Heart left ventricle (tissue), 16 donors: ENCODE results near the gene UBR7. TPM values are rescaled to one million over a fixed set of nuclear protein-coding genes. Genes with fewer than 3 reads are reported as not detected.
"Not testable (repeated sequence)": the region's sequence is repeated elsewhere in the genome, so short reads cannot be mapped to it uniquely, and the experiment has no call there.

Experiments used
- ATAC-seq, 4 donors: fragments of 200-7000 bp; cut with Tn5 transposase; one replicate each; pipeline ENCODE4 v1.9.1; 2020 to 2022; ENCODE audit warnings: moderate library complexity in 4 of 4, mild to moderate bottlenecking in 3 of 4, moderate number of reproducible peaks in 1 of 4
- DNase-seq, 5 donors: peaks; one replicate each; pipeline ENCODE4 v3.0.0-alpha.2; 2020
- H3K27ac ChIP-seq, 12 donors: fragments of 200-600 bp; sonication (generic) in 4 of 12; one replicate each; pipeline versions ENCODE4 v1.5.0 to v1.8.0; 2016 to 2022; ENCODE audit warnings: mild to moderate bottlenecking in 2 of 12
- H3K27me3 ChIP-seq, 9 donors: fragments of 200-600 bp; sonication (generic) in 2 of 9; one replicate each; pipeline versions ENCODE4 v1.5.1 to v1.8.0; 2016 to 2022; ENCODE audit warnings: mild to moderate bottlenecking in 3 of 9
- H3K36me3 ChIP-seq, 9 donors: fragments of 200-600 bp; sonication (generic) in 2 of 9; one replicate each; pipeline versions ENCODE4 v1.5.0 to v1.8.0; 2018 to 2022; ENCODE audit warnings: mild to moderate bottlenecking in 2 of 9
- H3K4me1 ChIP-seq, 12 donors: fragments of 200-600 bp; sonication (generic) in 4 of 12; one replicate each; pipeline versions ENCODE4 v1.5.0 to v1.8.0; 2016 to 2022; ENCODE audit warnings: mild to moderate bottlenecking in 3 of 12
- H3K4me3 ChIP-seq, 12 donors: fragments of 200-600 bp; sonication (generic) in 4 of 12; one replicate each; pipeline versions ENCODE4 v1.5.0 to v1.8.0; 2017 to 2022; ENCODE audit warnings: mild to moderate bottlenecking in 9 of 12, moderate library complexity in 4 of 12
- H3K9me3 ChIP-seq, 12 donors: fragments of 200-600 bp; sonication (generic) in 4 of 12; one replicate each; pipeline versions ENCODE4 v1.5.0 to v1.8.0; 2016 to 2022; ENCODE audit warnings: mild to moderate bottlenecking in 1 of 12
- POLR2A ChIP-seq, 2 donors: fragments of 450-650 bp; IDR thresholded peaks; one replicate each; pipeline ENCODE4 v1.6.1; 2017; ENCODE audit warnings: antibody characterized with exemption in 2 of 2, mild to moderate bottlenecking in 2 of 2, moderate library complexity in 2 of 2
- WGBS, 4 donors: extraction: QIAGEN DNeasy Blood & Tissue Kit in 2 of 4; methylation state at CpG; one replicate each; pipeline versions ENCODE4 v1.1.5 to v1.1.7; 2013 to 2018; 5-methylcytosine and 5-hydroxymethylcytosine counted together
- intact Hi-C, 10 donors: fragments of 100-400 bp; cut with DNase I; formaldehyde crosslinking; loops; one replicate each; pipeline versions ENCODE4 v1.11.1 to v1.14.2; 2022
- long read RNA-seq, 3 donors: library from polyadenylated mRNA; unstranded; transcript quantifications; one replicate each; pipeline ENCODE4 v2.0.0, GENCODE V29; 2020 to 2021
- polyA plus RNA-seq, 2 donors: library from polyadenylated mRNA; stranded (reverse); fragments of 200-250 nt; gene quantifications; one replicate each; pipeline ENCODE4 v1.2.3, GENCODE V29; 2013
- total RNA-seq, 9 donors: library from RNA; depleted of rRNA in 2 of 9; stranded (reverse); fragments of >200 nt in 2 of 9; fragmentation: NEBNext Ultra II Directional in 3 of 9; extraction: Animal tissue kit (Norgen Biotek cat#: 25700) in 3 of 9; gene quantifications; one replicate each; pipeline versions ENCODE4 v1.1.0 to v1.2.4, GENCODE V29; 2016 to 2023
- TF ChIP-seq, protein P1 (sequence below), 12 donors: fragments of 200-600 bp; sonication (generic) in 4 of 12; IDR thresholded peaks; one replicate each; pipeline versions ENCODE4 v1.5.0 to v1.8.0; 2018 to 2022; ENCODE audit warnings: antibody characterized with exemption in 12 of 12, mild to moderate bottlenecking in 5 of 12
- donor health status: ischemic (EF 13 %, LVEDD 7.1; RV severe dilation, severe dysfunction).
- donor health status: healthy with polysubstance abuse.
- donor health status: DM: no; HTN: yes; CAD: no.
- donor health status: DM: no; HTN: no; CAD: no.
- donor health status: ischemic (EF 25% LVEDD 6.9; RV normal size, moderate dysfunction).
- donor health status: ischemic (EF 25% LVEDD 5.7; RV mildly dilated, moderate dysfunction).
- donor health status: healthy.
- donor health status: DM: yes; HTN: yes; CAD: no.
- donor health status: ischemic (EF 35%, LVEDD 5.7; RV mildly dilated, moderate dysfunction).
- donor health status: nonischemic (EF 11% LVEDD 7.7; RV severe dilation, severe dysfunction).
- donor health status: DM: yes; HTN: yes; CAD: no.
- donor health status: PGD.
- donor health status: ischemic (EF 29% LVEDD 5.4; RV normal size, mild dysfunction).
- donor health status: nonischemic (EF 23%, LVEDD 6.1; RV moderate dilation, normal function).

UBR7 gene, protein sequence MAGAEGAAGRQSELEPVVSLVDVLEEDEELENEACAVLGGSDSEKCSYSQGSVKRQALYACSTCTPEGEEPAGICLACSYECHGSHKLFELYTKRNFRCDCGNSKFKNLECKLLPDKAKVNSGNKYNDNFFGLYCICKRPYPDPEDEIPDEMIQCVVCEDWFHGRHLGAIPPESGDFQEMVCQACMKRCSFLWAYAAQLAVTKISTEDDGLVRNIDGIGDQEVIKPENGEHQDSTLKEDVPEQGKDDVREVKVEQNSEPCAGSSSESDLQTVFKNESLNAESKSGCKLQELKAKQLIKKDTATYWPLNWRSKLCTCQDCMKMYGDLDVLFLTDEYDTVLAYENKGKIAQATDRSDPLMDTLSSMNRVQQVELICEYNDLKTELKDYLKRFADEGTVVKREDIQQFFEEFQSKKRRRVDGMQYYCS
- total RNA-seq, result 10 to 100 TPM; 19.6 to 27.1 (median 23.3) TPM
- 10 to 100 TPM in 1 of 2 donors, 1 to 10 TPM in 1; 9.4 to 39.6 TPM for polyA plus RNA-seq
- long read RNA-seq, donor 1, transcript UBR7-201 (11 exons, 3,694 nt), result major isoform, 11 of 16 reads
- long read RNA-seq, donor 1, partial matches to known transcripts, result 0 of 16 reads
- long read RNA-seq, donor 1, other reads (novel, unspliced or antisense), result 4 of 16 reads
- long read RNA-seq, donor 2, transcript UBR7-201 (11 exons, 3,694 nt), result major isoform, 56 of 82 reads
- long read RNA-seq, donor 2, partial matches to known transcripts, result 0 of 82 reads
- long read RNA-seq, donor 2, other reads (novel, unspliced or antisense), result 25 of 82 reads
- long read RNA-seq, donor 3, transcript UBR7-201 (11 exons, 3,694 nt), result major isoform, 5 of 11 reads
- long read RNA-seq, donor 3, partial matches to known transcripts, result 0 of 11 reads
- long read RNA-seq, donor 3, other reads (novel, unspliced or antisense), result 6 of 11 reads

DNA sequence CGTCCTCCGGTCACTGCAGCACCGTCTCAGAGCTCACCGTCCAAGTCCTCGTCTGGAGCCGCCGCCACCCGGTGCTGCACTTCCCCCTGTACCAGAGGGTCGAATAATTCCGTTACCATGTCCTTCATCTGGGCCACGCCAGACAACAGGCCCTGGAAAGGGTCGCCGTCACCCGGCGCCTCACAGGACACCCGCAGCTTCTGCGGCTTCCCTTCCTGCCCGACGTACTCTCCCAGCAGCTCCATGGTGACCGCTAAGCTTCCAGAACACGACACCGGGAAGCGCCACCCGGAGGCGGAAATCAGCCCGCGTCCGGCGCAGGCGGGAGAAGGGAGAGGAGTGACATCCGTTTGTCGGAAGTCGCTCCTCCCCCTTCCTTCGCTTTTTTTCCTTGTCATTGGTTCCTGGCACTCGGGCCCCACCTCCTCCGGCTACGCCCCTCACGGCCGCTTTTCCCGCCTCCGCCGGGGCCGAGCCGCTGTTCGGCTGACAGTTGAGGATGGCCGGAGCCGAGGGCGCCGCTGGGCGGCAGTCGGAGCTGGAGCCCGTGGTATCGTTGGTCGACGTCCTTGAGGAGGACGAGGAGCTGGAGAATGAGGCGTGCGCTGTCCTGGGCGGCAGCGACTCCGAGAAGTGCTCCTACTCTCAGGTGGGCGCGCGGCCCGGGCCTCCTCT, at the start of gene UBR7, which contains the start of gene GON7:
Gene UBR7, plus strand, starts transcription at position 464 of the 675 bp plus-strand sequence. Its CDS starts 36 bp downstream, at position 500.
Gene GON7, minus strand, starts transcription at position 273 of the 675 bp plus-strand sequence. Its CDS starts 28 bp downstream, at position 245.
- peak; percentile 96 to 97 (median 96) for DNase-seq
- 0 to 1% (median 0%) methylated on average over 34 to 65 of the region's 65 CpGs for WGBS, 4 donors

DNA sequence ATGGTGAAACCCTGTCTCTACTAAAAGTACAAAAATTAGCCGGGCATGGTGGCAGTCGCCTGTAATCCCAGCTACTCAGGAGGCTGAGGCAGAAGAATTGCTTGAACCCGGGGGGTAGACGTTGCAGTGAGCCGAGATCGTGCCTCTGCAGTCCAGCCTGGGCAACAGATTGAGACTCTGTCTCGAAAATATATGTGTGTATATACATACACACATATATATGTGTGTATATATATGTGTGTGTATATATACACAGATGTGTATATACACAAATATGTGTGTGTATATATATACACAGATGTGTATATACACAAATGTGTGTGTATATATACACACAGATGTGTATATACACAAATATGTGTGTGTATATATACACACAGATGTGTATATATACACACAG, 48.7 kb upstream of the UBR7 start:
- H3K27me3 ChIP-seq, intact Hi-C loops, ATAC-seq, H3K4me3 ChIP-seq, H3K4me1 ChIP-seq, DNase-seq, H3K36me3 ChIP-seq, H3K27ac ChIP-seq, H3K9me3 ChIP-seq: not testable (repeated sequence)
- WGBS, 4 donors, result 92 to 95% (median 93%) methylated on average over 7 of the region's 7 CpGs

More for the DNA sequence above, at the start of gene UBR7, which contains the start of gene GON7:
- Histone ChIP-seq H3K4me3 (peak within 1 kb of the TSS; percentile 63 to 97 (median 86)), H3K27ac (peak within 1 kb of the TSS; percentile 56 to 93 (median 88)), H3K9me3 (no peaks in the 10 kb centered on the region), H3K36me3 (peaks cover 0 to 21% (median 16%) of the 10 kb centered on the region in 9 donors), H3K27me3 (no peaks in the 10 kb centered on the region), H3K4me1 (peaks cover 7 to 46% (median 26%) of the 10 kb centered on the region in 12 donors)
- TF ChIP-seq, protein P1, sequence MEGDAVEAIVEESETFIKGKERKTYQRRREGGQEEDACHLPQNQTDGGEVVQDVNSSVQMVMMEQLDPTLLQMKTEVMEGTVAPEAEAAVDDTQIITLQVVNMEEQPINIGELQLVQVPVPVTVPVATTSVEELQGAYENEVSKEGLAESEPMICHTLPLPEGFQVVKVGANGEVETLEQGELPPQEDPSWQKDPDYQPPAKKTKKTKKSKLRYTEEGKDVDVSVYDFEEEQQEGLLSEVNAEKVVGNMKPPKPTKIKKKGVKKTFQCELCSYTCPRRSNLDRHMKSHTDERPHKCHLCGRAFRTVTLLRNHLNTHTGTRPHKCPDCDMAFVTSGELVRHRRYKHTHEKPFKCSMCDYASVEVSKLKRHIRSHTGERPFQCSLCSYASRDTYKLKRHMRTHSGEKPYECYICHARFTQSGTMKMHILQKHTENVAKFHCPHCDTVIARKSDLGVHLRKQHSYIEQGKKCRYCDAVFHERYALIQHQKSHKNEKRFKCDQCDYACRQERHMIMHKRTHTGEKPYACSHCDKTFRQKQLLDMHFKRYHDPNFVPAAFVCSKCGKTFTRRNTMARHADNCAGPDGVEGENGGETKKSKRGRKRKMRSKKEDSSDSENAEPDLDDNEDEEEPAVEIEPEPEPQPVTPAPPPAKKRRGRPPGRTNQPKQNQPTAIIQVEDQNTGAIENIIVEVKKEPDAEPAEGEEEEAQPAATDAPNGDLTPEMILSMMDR (IDR thresholded peaks at IDR 0.05), result peak in 7 of 12 donors; percentile 15 to 55 (median 20)
- peak in 1 of 2 donors; percentile 73 for TF ChIP-seq POLR2A (IDR thresholded peaks at IDR 0.05)
- ATAC-seq, result peak; percentile 95 to 99 (median 99)
- intact Hi-C loops, result loop anchor here in 6 of 10 donors (1.0 to 10.0 kb wide), 7 partner anchors 22 to 818 kb away; partner anchors contain the start of genes MOAP1 (in 5 of the 6), BTBD7 (in 4 of the 6), LYSET (in 3 of the 6) and OTUB2 (in 1 of the 6)

DNA sequence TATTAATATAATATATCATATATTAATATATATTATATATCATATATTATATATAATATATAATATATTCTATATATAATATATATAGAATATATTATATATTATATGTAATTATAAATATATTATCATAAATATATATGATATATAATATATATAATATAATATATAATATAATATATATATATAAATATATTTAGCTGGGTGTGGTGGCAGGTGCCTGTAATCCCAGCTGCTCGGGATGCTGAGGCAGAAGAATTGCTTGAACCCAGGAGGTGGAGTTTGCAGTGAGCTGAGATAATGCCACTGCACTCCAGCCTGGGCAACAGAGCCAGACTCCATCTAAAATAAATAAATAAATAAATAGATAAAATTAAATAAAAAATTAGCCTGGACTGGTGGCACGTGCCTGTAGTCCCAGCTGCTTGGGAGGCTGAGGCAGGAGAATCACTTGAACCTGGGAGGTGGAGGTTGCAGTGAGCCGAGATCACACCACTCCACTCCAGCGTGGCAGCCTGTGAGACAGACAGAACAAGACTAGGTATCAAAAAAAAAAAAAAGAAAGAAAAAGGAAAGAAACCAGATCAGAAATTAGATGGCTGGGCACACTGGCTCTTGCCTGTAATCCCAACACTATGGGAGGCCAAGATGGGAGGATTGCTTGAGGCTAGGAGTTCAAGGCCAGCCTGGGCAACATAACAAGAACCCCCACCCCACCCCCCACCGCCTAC, 47.3 kb upstream of the UBR7 start:
- H3K4me1 ChIP-seq, intact Hi-C loops, H3K9me3 ChIP-seq, ATAC-seq, H3K27ac ChIP-seq, H3K27me3 ChIP-seq, H3K4me3 ChIP-seq, DNase-seq, H3K36me3 ChIP-seq: not testable (repeated sequence)
- 63 to 73% (median 67%) methylated on average over 5 of the region's 5 CpGs for WGBS, 4 donors

DNA sequence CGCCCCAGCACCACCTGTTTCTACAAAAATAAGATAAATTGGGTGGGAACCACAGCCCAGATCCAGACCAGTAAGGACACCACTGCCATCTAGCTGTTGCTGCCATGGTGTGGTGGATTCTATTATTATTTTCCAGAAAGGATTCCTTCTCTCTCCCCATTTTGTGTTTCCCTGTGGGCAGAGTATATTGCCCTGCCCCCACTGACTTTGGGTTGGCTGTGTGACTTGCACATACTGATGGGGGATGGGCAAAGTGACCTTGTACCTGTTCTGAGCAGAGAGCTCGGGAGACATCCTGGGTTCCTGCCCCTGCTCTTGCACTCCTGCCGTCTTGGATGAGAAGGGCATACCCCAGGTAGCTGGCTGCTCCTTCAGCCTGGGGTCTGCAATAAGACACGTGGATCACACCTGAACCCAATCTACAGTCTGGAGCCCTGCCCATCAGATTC, 46.7 kb upstream of the UBR7 start:
- 34 to 45% (median 41%) methylated on average over 4 of the region's 4 CpGs for WGBS, 4 donors
- ATAC-seq, result no peak
- intact Hi-C loops, result no loop called here
- no peaks in the 10 kb centered on the region for H3K36me3 ChIP-seq
- DNase-seq, result no peak
- H3K27me3 ChIP-seq, result no peaks in the 10 kb centered on the region
- TF ChIP-seq, protein P1 (IDR thresholded peaks at IDR 0.05), result peak in 8 of 12 donors; percentile 9 to 39 (median 28)
- TF ChIP-seq POLR2A (IDR thresholded peaks at IDR 0.05), result no peak
- no peak overlapping the region for H3K27ac ChIP-seq
- H3K9me3 ChIP-seq, result no peaks in the 10 kb centered on the region
- H3K4me1 ChIP-seq, result no peaks in the 10 kb centered on the region
- no peak overlapping the region for H3K4me3 ChIP-seq
